CD4-positive, alpha-beta T cell (primary cell): ENCODE data around the gene HMGN2. TPM values are rescaled to one million over a fixed set of nuclear protein-coding genes. Genes with fewer than 3 reads are reported as not detected.

Experiments used
- ATAC-seq: fragments of 200-7000 bp; cut with Tn5 transposase; one replicate; pipeline ENCODE4 v1.10.0; 2022; ENCODE audit warnings: mild to moderate bottlenecking; ENCODE audit not compliant: poor library complexity
- CTCF ChIA-PET: fragments of 350-600 bp; sonication (Branson Sonifier 250); formaldehyde crosslinking; loops from one replicate; lab custom pipeline; 2021; ENCODE audit warnings: antibody characterized with exemption, inconsistent platforms; lab: Charles Lee
- POLR2A ChIA-PET: fragments of 350-600 bp; sonication (Branson Sonifier 250); formaldehyde crosslinking; loops from one replicate; lab custom pipeline; 2021; ENCODE audit warnings: antibody characterized with exemption, inconsistent platforms; lab: Charles Lee
- DNase-seq, 14 experiments: peaks; one replicate each; pipeline ENCODE4 v3.0.0-alpha.2; 2013 to 2020; ENCODE audit warnings: mixed read lengths in 2 of 14
- H3K27ac ChIP-seq, 2 donors: one replicate each; pipeline versions ENCODE4 v1.5.1 to v1.7.0; 2013; ENCODE audit warnings: low read length in 2 of 2, low read depth in 1 of 2, mild to moderate bottlenecking in 1 of 2
- H3K27me3 ChIP-seq, 2 experiments: 1 replicate in 1 of 2; 2 replicates in 1 of 2; pipeline versions ENCODE4 v1.6.1 to v1.7.0; 2013; ENCODE audit warnings: low read length in 2 of 2, control low read depth in 1 of 2, mild to moderate bottlenecking in 1 of 2, moderate library complexity in 1 of 2; ENCODE audit not compliant: insufficient read depth in 2 of 2, control insufficient read depth in 1 of 2
- H3K36me3 ChIP-seq: one replicate; pipeline ENCODE4 v1.6.1; 2013; ENCODE audit warnings: low read length, control low read depth; ENCODE audit not compliant: insufficient read depth
- H3K4me1 ChIP-seq: one replicate; pipeline ENCODE4 v1.6.1; 2013; ENCODE audit warnings: low read length, control low read depth; ENCODE audit not compliant: insufficient read depth
- H3K4me3 ChIP-seq: one replicate; pipeline ENCODE4 v1.5.1; 2013; ENCODE audit warnings: mild to moderate bottlenecking, low read length, moderate library complexity
- H3K9me3 ChIP-seq, 2 experiments: 1 replicate in 1 of 2; 2 replicates in 1 of 2; pipeline versions ENCODE4 v1.6.1 to v1.7.0; 2013; ENCODE audit warnings: low read length in 2 of 2, mild to moderate bottlenecking in 2 of 2, control low read depth in 1 of 2, moderate library complexity in 1 of 2; ENCODE audit not compliant: control insufficient read depth in 1 of 2, insufficient read depth in 1 of 2
- H3K27ac Mint-ChIP-seq: one replicate; pipeline ENCODE4 v1.8.0; 2020; ENCODE audit warnings: mixed read lengths
- H3K27me3 Mint-ChIP-seq: one replicate; pipeline ENCODE4 v1.8.0; 2021; ENCODE audit warnings: mixed read lengths
- H3K36me3 Mint-ChIP-seq: one replicate; pipeline ENCODE4 v1.8.0; 2021; ENCODE audit warnings: low read depth, mixed read lengths
- H3K4me1 Mint-ChIP-seq: one replicate; pipeline ENCODE4 v1.8.0; 2021; ENCODE audit warnings: low read depth, mixed read lengths
- H3K4me3 Mint-ChIP-seq: one replicate; pipeline ENCODE4 v1.8.0; 2020; ENCODE audit warnings: mild to moderate bottlenecking, mixed read lengths
- H3K9me3 Mint-ChIP-seq: one replicate; pipeline ENCODE4 v1.8.0; 2020; ENCODE audit warnings: mixed read lengths
- CTCF ChIP-seq: fragments of 200-600 bp; IDR thresholded peaks from one replicate; pipeline ENCODE4 v1.8.0; 2022; ENCODE audit warnings: antibody characterized with exemption, mild to moderate bottlenecking
- intact Hi-C, 2 experiments: fragments of 100-400 bp; cut with DNase I in 1 of 2; cut with micrococcal nuclease in 1 of 2; formaldehyde crosslinking; loops; one replicate each; pipeline versions ENCODE4 v1.15.1 to v1.9.0; 2023 to 2025; cut with DNase I, micrococcal nuclease
- total RNA-seq, 174 experiments: library from RNA in 2 of 174; stranded (reverse) in 2 of 174; gene quantifications; one replicate each; pipeline ENCODE4 v1.2.3 and lab custom pipeline; 2021 to 2026

Gene HMGN2
- total RNA-seq, 2 experiments from 2014 or later: 323 to 330 TPM

GRCh38 chr1:26520339-26520738 lies 48.1 kb downstream of the HMGN2 start:
- CTCF ChIA-PET: no interaction called here
- no peak for DNase-seq
- Mint-ChIP-seq H3K27me3 (peaks cover 4% of the 10 kb centered on the region), H3K4me3 (no peak overlapping the region), H3K36me3 (no peaks in the 10 kb centered on the region), H3K27ac (no peak overlapping the region), H3K4me1 (no peaks in the 10 kb centered on the region), H3K9me3 (no peaks in the 10 kb centered on the region)
- no peak for ATAC-seq
- no peak overlapping the region for H3K4me3 ChIP-seq
- POLR2A ChIA-PET: no interaction called here
- H3K27ac ChIP-seq: no peak overlapping the region
- no peaks in the 10 kb centered on the region for H3K9me3 ChIP-seq
- H3K4me1 ChIP-seq: no peaks in the 10 kb centered on the region
- TF ChIP-seq CTCF: no peak
- intact Hi-C loops: no loop called here
- H3K36me3 ChIP-seq: no peaks in the 10 kb centered on the region
- H3K27me3 ChIP-seq: no peaks in the 10 kb centered on the region

- no peak overlapping the region for H3K4me3 Mint-ChIP-seq
- ATAC-seq: no peak
- no peaks in the 10 kb centered on the region for H3K27me3 ChIP-seq
- no peaks in the 10 kb centered on the region for H3K4me1 ChIP-seq
- H3K27me3 Mint-ChIP-seq: peaks cover 4% of the 10 kb centered on the region
- no peak overlapping the region for H3K4me3 ChIP-seq
- CTCF ChIA-PET: no interaction called here
- TF ChIP-seq CTCF: no peak
- no peaks in the 10 kb centered on the region for H3K4me1 Mint-ChIP-seq
- intact Hi-C loops: no loop called here
- POLR2A ChIA-PET: no interaction called here
- H3K27ac ChIP-seq: no peak overlapping the region
- H3K36me3 ChIP-seq: no peaks in the 10 kb centered on the region
- no peaks in the 10 kb centered on the region for H3K9me3 Mint-ChIP-seq
- no peak overlapping the region for H3K27ac Mint-ChIP-seq
- DNase-seq: no peak
- no peaks in the 10 kb centered on the region for H3K36me3 Mint-ChIP-seq
- H3K9me3 ChIP-seq: no peaks in the 10 kb centered on the region
Measured at GRCh38 chr1:26521669-26522030, 49.4 kb downstream of the HMGN2 start.

GRCh38 chr1:26522073-26522472 lies 49.8 kb downstream of the HMGN2 start:
- Mint-ChIP-seq H3K27me3 (peaks cover 4% of the 10 kb centered on the region), H3K4me1 (no peaks in the 10 kb centered on the region), H3K9me3 (no peaks in the 10 kb centered on the region), H3K4me3 (no peak overlapping the region), H3K27ac (no peak overlapping the region), H3K36me3 (no peaks in the 10 kb centered on the region)
- intact Hi-C loops: no loop called here
- Histone ChIP-seq H3K4me3 (no peak overlapping the region), H3K4me1 (no peaks in the 10 kb centered on the region), H3K27me3 (no peaks in the 10 kb centered on the region), H3K9me3 (no peaks in the 10 kb centered on the region), H3K27ac (no peak overlapping the region), H3K36me3 (no peaks in the 10 kb centered on the region)
- DNase-seq: no peak
- CTCF ChIA-PET: no interaction called here
- ATAC-seq: no peak
- POLR2A ChIA-PET: no interaction called here
- TF ChIP-seq CTCF: no peak
